OCI-LY7 (cell line): ENCODE results near the gene PTPRS. TPM values are rescaled to one million over a fixed set of nuclear protein-coding genes. Genes with fewer than 3 reads are reported as not detected.

Source experiments
- BruUV-seq: library from RNA; stranded (reverse); fragments of 400-500 nt; replicated peaks from 2 replicates; lab custom pipeline; 2021; lab: Mats Ljungman, UMichigan
- CTCF ChIA-PET: fragments of 300-600 bp; sonication (Branson Sonifier 250); formaldehyde crosslinking; loops from one replicate; lab custom pipeline; 2022; ENCODE audit warnings: antibody characterized with exemption; ENCODE audit not compliant: unreplicated experiment; lab: Charles Lee
- POLR2A ChIA-PET: fragments of 300-600 bp; sonication (Branson Sonifier 250); formaldehyde crosslinking; loops from one replicate; lab custom pipeline; 2022; ENCODE audit warnings: antibody characterized with exemption; lab: Charles Lee
- DNase-seq: peaks from one replicate; pipeline ENCODE4 v3.0.0-alpha.2; 2015; ENCODE audit warnings: low spot score
- H2AFZ ChIP-seq: fragments of 200-600 bp; sonication (generic), shearing (Covaris generic); 2 replicates; pipeline ENCODE4 v1.6.1; 2014; ENCODE audit warnings: mild to moderate bottlenecking, antibody characterized with exemption, low read length, moderate library complexity
- H3K27ac ChIP-seq: fragments of 200-600 bp; sonication (generic); 2 replicates; pipeline ENCODE4 v1.5.1; 2014; ENCODE audit warnings: mixed run types, low read depth, mild to moderate bottlenecking, moderate library complexity, low read length, inconsistent platforms; ENCODE audit not compliant: poor library complexity, severe bottlenecking
- H3K36me3 ChIP-seq: fragments of 200-600 bp; sonication (generic); 2 replicates; pipeline ENCODE4 v1.6.1; 2014; ENCODE audit warnings: mild to moderate bottlenecking, antibody characterized with exemption, low read length, moderate library complexity, mixed read lengths; ENCODE audit not compliant: insufficient read depth
- H3K4me1 ChIP-seq: fragments of 200-600 bp; sonication (generic); 2 replicates; pipeline ENCODE4 v1.5.1; 2014; ENCODE audit warnings: mild to moderate bottlenecking, low read length; ENCODE audit not compliant: insufficient read depth, poor library complexity, severe bottlenecking
- H3K4me2 ChIP-seq: fragments of 200-600 bp; sonication (generic); 2 replicates; pipeline ENCODE4 v1.6.1; 2014; ENCODE audit warnings: mild to moderate bottlenecking, low read length
- H3K4me3 ChIP-seq: fragments of 200-600 bp; sonication (generic); 2 replicates; pipeline ENCODE4 v1.5.1; 2014; ENCODE audit warnings: mild to moderate bottlenecking, low read depth, low read length; ENCODE audit not compliant: poor library complexity, severe bottlenecking
- H3K79me2 ChIP-seq: fragments of 200-600 bp; sonication (generic); 2 replicates; pipeline ENCODE4 v1.6.1; 2016; ENCODE audit warnings: low read depth, mild to moderate bottlenecking, low read length, moderate library complexity, mixed read lengths; ENCODE audit not compliant: insufficient read depth
- H3K9me2 ChIP-seq: fragments of 200-600 bp; sonication (generic); 2 replicates; pipeline ENCODE4 v1.6.1; 2016; ENCODE audit warnings: mild to moderate bottlenecking, low read length, mixed read lengths; ENCODE audit not compliant: insufficient read depth
- H3K9me3 ChIP-seq: fragments of 200-600 bp; sonication (generic); 2 replicates; pipeline ENCODE4 v1.6.1; 2014; ENCODE audit warnings: mild to moderate bottlenecking, mixed run types, low read length, mixed read lengths
- H4K20me1 ChIP-seq: fragments of 200-600 bp; sonication (generic); 2 replicates; pipeline ENCODE4 v1.6.1; 2014; ENCODE audit warnings: mild to moderate bottlenecking, antibody characterized with exemption, low read length, moderate library complexity, mixed read lengths; ENCODE audit not compliant: insufficient read depth
- EZH2phosphoT487 ChIP-seq: fragments of 200-600 bp; sonication (generic); IDR thresholded peaks from 2 replicates; pipeline ENCODE4 v1.6.1; 2018; ENCODE audit warnings: low read depth, borderline replicate concordance, mild to moderate bottlenecking, mixed run types, antibody characterized with exemption, low read length, moderate library complexity, mixed read lengths
- intact Hi-C: fragments of 100-400 bp; cut with micrococcal nuclease; formaldehyde crosslinking; loops from one replicate; pipeline ENCODE4 v1.10.0; 2022; ENCODE audit not compliant: unreplicated experiment
- total RNA-seq, 2 experiments: library from RNA; depleted of rRNA in 1 of 2; stranded (reverse); fragments of >200 nt in 1 of 2; shearing (Covaris generic) in 1 of 2; gene quantifications; 2 replicates each; pipeline ENCODE4 v1.2.3, GENCODE V29; 2014 to 2022
- TF ChIP-seq, protein P1 (sequence below): fragments of 200-600 bp; sonication (generic); conservative IDR thresholded peaks from 2 replicates; pipeline ENCODE4 v1.5.1; 2014; ENCODE audit warnings: mild to moderate bottlenecking, antibody characterized with exemption, low read length, moderate library complexity, mixed read lengths

Gene PTPRS
- total RNA-seq, 2 experiments from 2014 or later, result 48.5 to 88.7 TPM

- Histone ChIP-seq H4K20me1 (no peaks in the 10 kb centered on the region), H3K36me3 (no peaks in the 10 kb centered on the region), H3K27ac (no peak overlapping the region), H3K4me2 (peak overlapping the region; percentile 73), H3K4me1 (peaks cover 42% of the 10 kb centered on the region), H3K9me2 (no peaks in the 10 kb centered on the region), H3K79me2 (no peaks in the 10 kb centered on the region), H2AFZ (0 out of 2 replicates have a peak overlapping the region, but pooled peaks have one; percentile 40), H3K4me3 (peak overlapping the region; percentile 72), H3K9me3 (no peaks in the 10 kb centered on the region)
- TF ChIP-seq EZH2phosphoT487, result no peak
- TF ChIP-seq, protein P1, sequence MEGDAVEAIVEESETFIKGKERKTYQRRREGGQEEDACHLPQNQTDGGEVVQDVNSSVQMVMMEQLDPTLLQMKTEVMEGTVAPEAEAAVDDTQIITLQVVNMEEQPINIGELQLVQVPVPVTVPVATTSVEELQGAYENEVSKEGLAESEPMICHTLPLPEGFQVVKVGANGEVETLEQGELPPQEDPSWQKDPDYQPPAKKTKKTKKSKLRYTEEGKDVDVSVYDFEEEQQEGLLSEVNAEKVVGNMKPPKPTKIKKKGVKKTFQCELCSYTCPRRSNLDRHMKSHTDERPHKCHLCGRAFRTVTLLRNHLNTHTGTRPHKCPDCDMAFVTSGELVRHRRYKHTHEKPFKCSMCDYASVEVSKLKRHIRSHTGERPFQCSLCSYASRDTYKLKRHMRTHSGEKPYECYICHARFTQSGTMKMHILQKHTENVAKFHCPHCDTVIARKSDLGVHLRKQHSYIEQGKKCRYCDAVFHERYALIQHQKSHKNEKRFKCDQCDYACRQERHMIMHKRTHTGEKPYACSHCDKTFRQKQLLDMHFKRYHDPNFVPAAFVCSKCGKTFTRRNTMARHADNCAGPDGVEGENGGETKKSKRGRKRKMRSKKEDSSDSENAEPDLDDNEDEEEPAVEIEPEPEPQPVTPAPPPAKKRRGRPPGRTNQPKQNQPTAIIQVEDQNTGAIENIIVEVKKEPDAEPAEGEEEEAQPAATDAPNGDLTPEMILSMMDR, result no peak
- POLR2A ChIA-PET, result interaction anchor here (0.9 kb wide), 1 partner anchor 13 kb away, joined by 3 read pairs; no protein-coding TSS in a partner anchor
- no peak for DNase-seq
- CTCF ChIA-PET, result no interaction called here
- no TSS peak for BruUV-seq
- intact Hi-C loops, result no loop called here
Observed at GRCh38 chr19:5293612-5294378, 46.8 kb downstream of the PTPRS start.

DNA sequence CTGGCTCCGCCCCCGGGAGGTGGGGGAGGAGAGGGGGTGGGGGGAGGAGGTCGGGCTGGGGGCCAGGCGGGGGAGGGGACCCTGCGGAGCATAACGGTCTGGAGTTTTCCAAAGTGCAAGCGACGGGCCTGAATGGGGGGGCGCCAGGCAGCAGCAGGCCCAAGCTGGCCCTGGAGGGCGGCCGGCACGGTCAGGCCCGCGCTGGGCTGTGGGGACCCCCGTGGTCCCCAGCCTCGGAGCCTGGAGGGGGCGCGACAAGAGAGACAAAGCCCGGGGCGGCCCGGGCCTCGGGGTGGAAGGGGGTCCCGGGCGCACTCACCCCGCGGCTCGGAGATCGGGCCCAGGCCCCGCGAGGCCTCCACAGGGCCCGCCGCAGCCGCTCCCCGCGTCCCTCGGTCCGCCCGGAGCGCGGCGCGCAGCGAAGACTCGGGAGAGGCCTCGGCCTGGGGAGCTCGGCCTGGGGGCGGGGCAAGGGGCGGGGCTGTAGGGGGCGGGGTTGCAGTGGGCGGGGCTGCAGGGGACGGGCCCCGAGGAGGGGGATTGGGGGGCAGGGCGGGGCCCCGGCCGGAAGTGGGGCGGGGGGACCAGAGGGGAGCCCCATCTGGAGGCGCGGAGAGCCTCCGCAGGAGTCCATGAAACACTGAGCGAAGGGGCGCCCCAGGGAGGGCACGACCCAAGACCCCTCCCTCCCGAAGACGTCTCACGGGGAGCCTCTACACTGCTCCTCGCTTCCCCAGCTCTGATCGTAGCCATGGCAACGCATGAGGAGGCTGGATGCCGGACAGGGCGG, 47.6 kb downstream of the PTPRS start:
- CTCF ChIA-PET, result no interaction called here
- H3K27ac ChIP-seq, result peak overlapping the region; percentile 30
- H3K4me3 ChIP-seq, result peak overlapping the region; percentile 72
- intact Hi-C loops, result no loop called here
- POLR2A ChIA-PET, result interaction anchor here (0.9 kb wide), 2 partner anchors 12 to 16 kb away, joined by 3 read pairs; no protein-coding TSS in a partner anchor
- peak overlapping the region; percentile 73 for H3K4me2 ChIP-seq
- no peaks in the 10 kb centered on the region for H3K79me2 ChIP-seq
- no peaks in the 10 kb centered on the region for H4K20me1 ChIP-seq
- no TSS peak for BruUV-seq
- no peak for TF ChIP-seq EZH2phosphoT487
- TF ChIP-seq, protein P1, result no peak
- H3K9me2 ChIP-seq, result no peaks in the 10 kb centered on the region
- 0 out of 2 replicates have a peak overlapping the region, but pooled peaks have one; percentile 40 for H2AFZ ChIP-seq
- peak; percentile 83 for DNase-seq
- no peaks in the 10 kb centered on the region for H3K36me3 ChIP-seq
- peaks cover 50% of the 10 kb centered on the region for H3K4me1 ChIP-seq
- no peaks in the 10 kb centered on the region for H3K9me3 ChIP-seq
